Endodermal cell (in vitro differentiated cells): ENCODE results near the gene SLC6A16. TPM values are rescaled to one million over a fixed set of nuclear protein-coding genes. Genes with fewer than 3 reads are reported as not detected.
"Not testable (repeated sequence)": the region's sequence is repeated elsewhere in the genome, so short reads cannot be mapped to it uniquely, and the experiment has no call there.

Source experiments
- DNase-seq: peaks from one replicate; pipeline ENCODE4 v3.0.0-alpha.2; 2017
- H3K27ac ChIP-seq: 2 replicates; pipeline ENCODE4 v1.5.1; 2013; ENCODE audit warnings: mild to moderate bottlenecking, low read depth, low read length, moderate library complexity
- H3K27me3 ChIP-seq: 2 replicates; pipeline ENCODE4 v1.6.1; 2013; ENCODE audit warnings: mild to moderate bottlenecking, low read length, moderate library complexity; ENCODE audit not compliant: insufficient read depth, control insufficient read depth, poor library complexity, severe bottlenecking
- H3K36me3 ChIP-seq: 2 replicates; pipeline ENCODE4 v1.7.0; 2013; ENCODE audit warnings: mild to moderate bottlenecking, low read length, moderate library complexity; ENCODE audit not compliant: control insufficient read depth, insufficient read depth
- H3K4me1 ChIP-seq: one replicate; pipeline ENCODE4 v1.7.0; 2013; ENCODE audit warnings: low read length; ENCODE audit not compliant: control insufficient read depth, insufficient read depth
- H3K4me3 ChIP-seq: 2 replicates; pipeline ENCODE4 v1.5.1; 2013; ENCODE audit warnings: mild to moderate bottlenecking, low read length, moderate library complexity
- H3K9ac ChIP-seq: 2 replicates; pipeline ENCODE4 v1.6.1; 2013; ENCODE audit warnings: mild to moderate bottlenecking, low read length, moderate library complexity; ENCODE audit not compliant: poor library complexity, severe bottlenecking; ENCODE audit errors: extremely low read depth
- H3K9me3 ChIP-seq: 2 replicates; pipeline ENCODE4 v1.6.1; 2013; ENCODE audit warnings: mild to moderate bottlenecking, low read length, moderate library complexity; ENCODE audit not compliant: control insufficient read depth
- H3K27ac Mint-ChIP-seq: 2 replicates; pipeline ENCODE4 v1.8.0; 2020; ENCODE audit warnings: mixed read lengths
- H3K27me3 Mint-ChIP-seq: 2 replicates; pipeline ENCODE4 v1.8.0; 2021; ENCODE audit warnings: mild to moderate bottlenecking, mixed read lengths; ENCODE audit not compliant: insufficient read depth
- H3K36me3 Mint-ChIP-seq: 2 replicates; pipeline ENCODE4 v1.8.0; 2020; ENCODE audit warnings: low read depth, mixed read lengths
- H3K4me1 Mint-ChIP-seq: 2 replicates; pipeline ENCODE4 v1.8.0; 2020; ENCODE audit warnings: mixed read lengths
- H3K4me3 Mint-ChIP-seq: 2 replicates; pipeline ENCODE4 v1.8.0; 2020; ENCODE audit warnings: mild to moderate bottlenecking, moderate library complexity, mixed read lengths
- H3K9me3 Mint-ChIP-seq: 2 replicates; pipeline ENCODE4 v1.8.0; 2020; ENCODE audit warnings: mild to moderate bottlenecking, mixed read lengths
- CTCF ChIP-seq: fragments of 200-600 bp; sonication (generic); conservative IDR thresholded peaks from 2 replicates; pipeline ENCODE4 v1.5.0; 2021; ENCODE audit warnings: antibody characterized with exemption, mild to moderate bottlenecking
- WGBS, 2 experiments: methylation state at CpG; one replicate each; pipeline versions ENCODE4 v1.1.5 to v1.1.7; 2013; ENCODE audit warnings: missing lambda C conversion rate in 2 of 2, mixed read lengths in 1 of 2; ENCODE audit not compliant: insufficient coverage in 1 of 2, insufficient read length in 1 of 2; 5-methylcytosine and 5-hydroxymethylcytosine counted together
- total RNA-seq, 2 donors: library from RNA; stranded (reverse); fragmentation: NEBNext Ultra II Directional in 1 of 2; extraction: Animal tissue kit (Norgen Biotek cat#: 25700) in 1 of 2; gene quantifications; 2 replicates in 1 of 2; 3 replicates in 1 of 2; pipeline ENCODE4 v1.2.1, GENCODE V29; 2021

SLC6A16 gene
- total RNA-seq, 2 donors from 2014 or later: 3.3 to 3.4 TPM

- no peak for TF ChIP-seq CTCF
- H3K4me3 ChIP-seq: no peak overlapping the region
- Mint-ChIP-seq H3K36me3 (peaks cover 33% of the 10 kb centered on the region), H3K4me3 (no peak overlapping the region), H3K4me1 (no peaks in the 10 kb centered on the region), H3K9me3 (no peaks in the 10 kb centered on the region), H3K27me3 (peaks cover 3% of the 10 kb centered on the region), H3K27ac (no peak overlapping the region)
- no peaks in the 10 kb centered on the region for H3K27me3 ChIP-seq
- WGBS, 2 experiments: 80 to 88% methylated on average over 1 to 2 of the region's 2 CpGs
- H3K4me1 ChIP-seq: no peaks in the 10 kb centered on the region
- peaks cover 3% of the 10 kb centered on the region for H3K36me3 ChIP-seq
- DNase-seq: peak; percentile 82
- H3K27ac ChIP-seq: no peak overlapping the region
- no peak overlapping the region for H3K9ac ChIP-seq
- H3K9me3 ChIP-seq: no peaks in the 10 kb centered on the region
These were observed 6.6 kb upstream of the SLC6A16 start for GRCh38 chr19:49331616-49332055.

- DNase-seq: peak; percentile 24
These were observed 6.2 kb upstream of the SLC6A16 start for GRCh38 chr19:49331187-49331586.

GRCh38 chr19:49328741-49329140 is 3.8 kb upstream of the SLC6A16 start:
- no peak overlapping the region for H3K4me3 ChIP-seq
- H3K27me3 Mint-ChIP-seq: peaks cover 9% of the 10 kb centered on the region
- no peaks in the 10 kb centered on the region for H3K9me3 ChIP-seq
- no peaks in the 10 kb centered on the region for H3K4me1 ChIP-seq
- 98 to 100% methylated on average over 2 of the region's 2 CpGs for WGBS, 2 experiments
- H3K36me3 ChIP-seq: no peaks in the 10 kb centered on the region
- H3K9ac ChIP-seq: no peak overlapping the region
- no peak overlapping the region for H3K27ac ChIP-seq
- H3K27ac Mint-ChIP-seq: no peak overlapping the region
- no peak overlapping the region for H3K4me3 Mint-ChIP-seq
- TF ChIP-seq CTCF: no peak
- H3K36me3 Mint-ChIP-seq: peaks cover 32% of the 10 kb centered on the region
- no peaks in the 10 kb centered on the region for H3K4me1 Mint-ChIP-seq
- DNase-seq: peak; percentile 4
- no peaks in the 10 kb centered on the region for H3K9me3 Mint-ChIP-seq
- no peaks in the 10 kb centered on the region for H3K27me3 ChIP-seq

More at GRCh38 chr19:49331187-49331586, 6.2 kb upstream of the SLC6A16 start:
- H3K27ac ChIP-seq, H3K9me3 ChIP-seq, H3K27me3 ChIP-seq, H3K4me3 ChIP-seq, H3K4me3 Mint-ChIP-seq, H3K27ac Mint-ChIP-seq, H3K27me3 Mint-ChIP-seq, H3K9me3 Mint-ChIP-seq, H3K36me3 ChIP-seq, H3K4me1 ChIP-seq, H3K4me1 Mint-ChIP-seq, H3K9ac ChIP-seq: not testable (repeated sequence)
- H3K36me3 Mint-ChIP-seq: peaks cover 34% of the 10 kb centered on the region
- 93 to 94% methylated on average over 2 to 4 of the region's 4 CpGs for WGBS, 2 experiments
